Measurements from ENCODE around the gene PFDN2. TPM values are rescaled to one million over a fixed set of nuclear protein-coding genes. Genes with fewer than 3 reads are reported as not detected.

Gene PFDN2
- total and polyA plus RNA-seq, 10 of the 15 experiments (the other 5 are each of a cell fraction or from before 2014, with no cell fraction given) = 30.0 to 141 (median 80.5) TPM

DNA sequence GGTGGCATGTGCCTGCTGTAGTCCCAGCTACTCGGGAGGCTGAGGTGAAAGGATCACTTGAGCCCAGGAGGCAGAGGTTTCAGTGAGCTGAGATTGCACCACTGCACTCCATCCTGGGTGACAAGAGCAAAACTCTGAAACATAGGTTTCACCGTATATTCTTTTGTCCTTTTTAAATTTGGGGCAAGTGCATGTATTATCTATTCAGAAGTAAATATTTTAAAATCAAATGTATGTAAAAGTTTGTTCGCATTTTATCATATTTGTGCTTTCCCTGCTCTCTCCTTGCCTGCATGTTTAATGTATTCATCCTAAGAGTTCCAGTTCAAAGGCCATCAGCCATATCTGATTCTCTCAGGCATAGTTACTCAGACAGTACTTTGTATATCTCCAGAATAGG is 28.0 kb upstream of the PFDN2 start:
- ChIA-PET SMC1A (ENCODE audit: uncharacterized antibody, unreplicated experiment) (interaction anchor here (0.8 kb wide), 2 partner anchors 12 to 13 kb away, joined by 3 read pairs; partner anchors contain the start of gene DEDD), RAD21 (ENCODE audit: unreplicated experiment) (no interaction called here), CTCF (interaction anchor here (0.7 to 1.1 kb wide), 3 partner anchors 19 to 154 kb away, joined by 3 read pairs; no protein-coding TSS in a partner anchor), POLR2A (interaction anchor here (1.0 kb wide), 1 partner anchor 11 kb away, joined by 6 read pairs; no protein-coding TSS in a partner anchor)
- FAIRE-seq (no peak), ATAC-seq (no peak), DNase-seq (ENCODE audit: low read depth, low spot score) (no peak)
- H3K27ac ChIP-seq (ENCODE audit: control insufficient read depth, insufficient read depth) = no peak overlapping the region
- no peak overlapping the region for H2AFZ ChIP-seq (ENCODE audit: control insufficient read depth, low read depth, low read length)
- no peak for TF ChIP-seq RCOR1 (conservative IDR thresholded peaks at IDR 0.05; ENCODE audit: low read depth, low read length)
- no peak for TF ChIP-seq EED (IDR thresholded peaks at IDR 0.05; ENCODE audit: low read depth)
- TF ChIP-seq KLF5 (IDR thresholded peaks at IDR 0.05; ENCODE audit: partially characterized antibody) = no peak
- no peak for TF ChIP-seq TCF3 (IDR thresholded peaks at IDR 0.05; ENCODE audit: borderline replicate concordance, insufficient read depth, low read depth, low read length)
- no peak for TF ChIP-seq CREB1 (IDR thresholded peaks at IDR 0.05; ENCODE audit: low read depth)
- no peak for TF ChIP-seq POLR2A (IDR thresholded peaks at IDR 0.05; ENCODE audit: low read depth, low read length)
- TF ChIP-seq CREM (IDR thresholded peaks at IDR 0.05; ENCODE audit: low read depth) = no peak
- TF ChIP-seq NBN (IDR thresholded peaks at IDR 0.05) = no peak
- TF ChIP-seq MEF2B (IDR thresholded peaks at IDR 0.05; ENCODE audit: partially characterized antibody, poor library complexity, severe bottlenecking) = no peak
- no peak for TF ChIP-seq CHD4 (IDR thresholded peaks at IDR 0.05)
- TF ChIP-seq KDM1A (IDR thresholded peaks at IDR 0.05; ENCODE audit: borderline replicate concordance) = no peak
- no peak for TF ChIP-seq NFYA (IDR thresholded peaks at IDR 0.05; ENCODE audit: borderline replicate concordance, low read depth, low read length)
- no peak for TF ChIP-seq PAX8 (IDR thresholded peaks at IDR 0.05)
- TF ChIP-seq ZSCAN29 (IDR thresholded peaks at IDR 0.05) = no peak
- TF ChIP-seq BMI1 (IDR thresholded peaks at IDR 0.05; ENCODE audit: borderline replicate concordance) = no peak
- no peak for TF ChIP-seq ZNF687 (IDR thresholded peaks at IDR 0.05)
- no peak for TF ChIP-seq GABPA (IDR thresholded peaks at IDR 0.05; ENCODE audit: low read depth)
- no peak for TF ChIP-seq JUNB (IDR thresholded peaks at IDR 0.05)
- TF ChIP-seq MXI1 (IDR thresholded peaks at IDR 0.05; ENCODE audit: low read depth, low read length) = no peak
- H3K9me3 ChIP-seq (replicated peaks; ENCODE audit: control insufficient read depth, insufficient read depth, low read length) = no peaks in the 10 kb centered on the region
- intact Hi-C loops (cut with micrococcal nuclease; ENCODE audit: unreplicated experiment) = no loop called here
- no peak overlapping the region for H3K4me2 ChIP-seq (ENCODE audit: control insufficient read depth, insufficient read depth)
- no TSS peak for BruUV-seq (replicated peaks)
- no peaks in the 10 kb centered on the region for H3K36me3 ChIP-seq (ENCODE audit: control insufficient read depth in 2 of 2, insufficient read depth in 2 of 2, low read length in 1 of 2)
- no peaks in the 10 kb centered on the region for H3K4me1 ChIP-seq (ENCODE audit: control insufficient read depth, insufficient read depth, low read length)
- no peaks in the 10 kb centered on the region for H4K20me1 ChIP-seq (ENCODE audit: control insufficient read depth, insufficient read depth)
- no peak overlapping the region for H3K4me3 ChIP-seq
- in situ Hi-C loops (cut with MboI) = no loop called here
- H3K9ac ChIP-seq (ENCODE audit: control insufficient read depth, insufficient read depth, low read length) = no peak overlapping the region
- H3K27me3 ChIP-seq (replicated peaks in 1 of 2; ENCODE audit: control insufficient read depth in 2 of 2, insufficient read depth in 2 of 2, low read length in 1 of 2) = no peaks in the 10 kb centered on the region
- no peaks in the 10 kb centered on the region for H3K79me2 ChIP-seq (ENCODE audit: control insufficient read depth, insufficient read depth, low read length)
- WGBS (ENCODE audit: insufficient coverage, insufficient replicate concordance, low lambda C conversion rate, missing lambda C conversion rate) = 81% methylated on average over 3 of the region's 3 CpGs
